GM19372 (cell line): ENCODE data around the gene ADRM1.

Experiments used
- ATAC-seq: cut with Tn5 transposase; IDR thresholded peaks from one replicate; pipeline ENCODE4 v1.9.1; 2021; ENCODE audit warnings: mild to moderate bottlenecking, low read depth, moderate library complexity; ENCODE audit not compliant: unreplicated experiment

Gene ADRM1

GRCh38 chr20:62335532-62335931 lies 32.7 kb downstream of the ADRM1 start:
- no peak for ATAC-seq

- ATAC-seq: no peak
Measured at GRCh38 chr20:62336329-62336728, 33.5 kb downstream of the ADRM1 start.

GRCh38 chr20:62336775-62337557 lies 34.2 kb downstream of the ADRM1 start:
- no peak for ATAC-seq

- no peak for ATAC-seq
Measured at GRCh38 chr20:62337558-62338293, 34.9 kb downstream of the ADRM1 start.

- ATAC-seq: no peak
Measured at GRCh38 chr20:62338294-62338620, 35.5 kb downstream of the ADRM1 start.

- peak; percentile 66 for ATAC-seq
Measured at GRCh38 chr20:62339647-62340062, 36.9 kb downstream of the ADRM1 start.

GRCh38 chr20:62342910-62343309 lies 40.1 kb downstream of the ADRM1 start:
- no peak for ATAC-seq

GRCh38 chr20:62344092-62344491 lies 41.3 kb downstream of the ADRM1 start:
- no peak for ATAC-seq

GRCh38 chr20:62344782-62345181 lies 42.0 kb downstream of the ADRM1 start:
- ATAC-seq: no peak

- ATAC-seq: no peak
Measured at GRCh38 chr20:62345681-62346370, 43.0 kb downstream of the ADRM1 start.

- ATAC-seq: no peak
Measured at GRCh38 chr20:62346398-62347150, 43.8 kb downstream of the ADRM1 start.

- ATAC-seq: no peak
Measured at GRCh38 chr20:62347151-62347404, 44.3 kb downstream of the ADRM1 start.

- no peak for ATAC-seq
Measured at GRCh38 chr20:62347445-62347844, 44.6 kb downstream of the ADRM1 start.

GRCh38 chr20:62348604-62349003 lies 45.8 kb downstream of the ADRM1 start:
- no peak for ATAC-seq

- no peak for ATAC-seq
Measured at GRCh38 chr20:62349556-62350097, 46.8 kb downstream of the ADRM1 start.

- no peak for ATAC-seq
Measured at GRCh38 chr20:62350098-62350628, 47.4 kb downstream of the ADRM1 start.

- no peak for ATAC-seq
Measured at GRCh38 chr20:62350629-62351422, 48.0 kb downstream of the ADRM1 start.

- no peak for ATAC-seq
Measured at GRCh38 chr20:62351469-62352401, 48.9 kb downstream of the ADRM1 start.
